ENCODE measurements around the gene DDX39B. TPM values are rescaled to one million over a fixed set of nuclear protein-coding genes. Genes with fewer than 3 reads are reported as not detected.

Gene DDX39B
- total and polyA plus RNA-seq, 9 of the 15 experiments (the other 6 are each of a cell fraction or from before 2014, with no cell fraction given), result 479 to 869 (median 592) TPM

GRCh38 chr6:31541658-31542521 lies at the start of gene DDX39B (continued):
- TF ChIP-seq MGA (IDR thresholded peaks at IDR 0.05), result peak; percentile 90
- TF ChIP-seq IRF2 (CRISPR knock-in tag; IDR thresholded peaks at IDR 0.05), result no peak
- no peak for TF ChIP-seq MEF2A (IDR thresholded peaks at IDR 0.05; ENCODE audit: control insufficient read depth, low read depth, low read length)
- peak; percentile 88 for TF ChIP-seq RNF2 (IDR thresholded peaks at IDR 0.05)
- TF ChIP-seq E2F4 (CRISPR knock-in tag; IDR thresholded peaks at IDR 0.05; ENCODE audit: low read depth), result peak; percentile 78; the same call in 1 of the 2 replicates
- TF ChIP-seq E2F1 (CRISPR knock-in tag; IDR thresholded peaks at IDR 0.05), result peak; percentile 82; the same call in 1 of the 2 replicates
- TF ChIP-seq MCM3 (IDR thresholded peaks at IDR 0.05), result no peak
- TF ChIP-seq STAT5B (CRISPR knock-in tag; IDR thresholded peaks at IDR 0.05), result no peak
- TF ChIP-seq ZNF165 (CRISPR knock-in tag; IDR thresholded peaks at IDR 0.05; ENCODE audit: borderline replicate concordance), result no peak
- TF ChIP-seq ZBTB49 (CRISPR knock-in tag; IDR thresholded peaks at IDR 0.05; ENCODE audit: borderline replicate concordance), result 0 out of 2 replicates have a peak, but pooled peaks have one; percentile 8
